Endothelial cell of umbilical vein (primary cell): Measurements from ENCODE around the gene PRR11. TPM values are rescaled to one million over a fixed set of nuclear protein-coding genes. Genes with fewer than 3 reads are reported as not detected.

Experiments used
- BruUV-seq: library from RNA; stranded (reverse); fragments of 400-500 nt; replicated peaks from 2 replicates; lab custom pipeline; 2021; lab: Mats Ljungman, UMichigan
- CTCF ChIA-PET: fragments of 300-600, 350-600 bp; sonication (Branson Sonifier 250); formaldehyde crosslinking; loops from one replicate; lab custom pipeline; 2021; ENCODE audit warnings: antibody characterized with exemption, inconsistent platforms; lab: Charles Lee
- POLR2A ChIA-PET: fragments of 300-600, 350-600 bp; sonication (Branson Sonifier 250); formaldehyde crosslinking; loops from one replicate; lab custom pipeline; 2021; ENCODE audit warnings: antibody characterized with exemption, inconsistent platforms; lab: Charles Lee
- DNase-seq: peaks from one replicate; pipeline ENCODE4 v3.0.0-alpha.2; 2011; ENCODE audit warnings: low read depth, low spot score
- FAIRE-seq: peaks from 2 replicates; lab custom pipeline; 2011; peaks lifted over from hg19 to GRCh38; lab: Jason Lieb, UNC
- H2AFZ ChIP-seq: 2 replicates; pipeline ENCODE4 v1.6.0; 2012; ENCODE audit warnings: low read depth, low read length, control low read depth, inconsistent platforms
- H3K27ac ChIP-seq: 2 replicates; pipeline ENCODE4 v1.5.1; 2011; ENCODE audit warnings: low read depth, mild to moderate bottlenecking, control low read depth, low read length, moderate library complexity; ENCODE audit not compliant: insufficient read depth
- H3K27me3 ChIP-seq, 2 experiments: 2 replicates each; pipeline versions ENCODE4 v1.6.0 to v1.6.1; 2011; ENCODE audit warnings: low read length in 2 of 2, mixed read lengths in 1 of 2; ENCODE audit not compliant: control insufficient read depth in 2 of 2, insufficient read depth in 2 of 2
- H3K36me3 ChIP-seq, 2 experiments: 2 replicates in 1 of 2; 3 replicates in 1 of 2; pipeline ENCODE4 v1.5.1; 2011; ENCODE audit warnings: low read length in 2 of 2, mild to moderate bottlenecking in 1 of 2, moderate library complexity in 1 of 2; ENCODE audit not compliant: control insufficient read depth in 2 of 2, insufficient read depth in 2 of 2; ENCODE audit errors: extremely low read depth in 1 of 2
- H3K4me1 ChIP-seq: 3 replicates; pipeline ENCODE4 v1.5.1; 2011; ENCODE audit warnings: mild to moderate bottlenecking, low read length; ENCODE audit not compliant: control insufficient read depth, insufficient read depth; ENCODE audit errors: extremely low read depth
- H3K4me2 ChIP-seq: 2 replicates; pipeline ENCODE4 v1.6.1; 2011; ENCODE audit warnings: low read length, control low read depth, mixed read lengths; ENCODE audit not compliant: insufficient read depth
- H3K4me3 ChIP-seq, 3 experiments: fragments of 200-600 bp in 1 of 3; sonication (generic), shearing (Covaris generic) in 1 of 3; replicated peaks in 1 of 3; 2 replicates each; pipeline ENCODE4 v1.5.1; 2011 to 2016; ENCODE audit warnings: control low read depth in 3 of 3, low read length in 3 of 3, mild to moderate bottlenecking in 2 of 3, inconsistent platforms in 1 of 3, low read depth in 1 of 3, moderate library complexity in 1 of 3; ENCODE audit not compliant: insufficient read depth in 1 of 3
- H3K79me2 ChIP-seq: 2 replicates; pipeline ENCODE4 v1.6.0; 2012; ENCODE audit warnings: low read length, inconsistent platforms; ENCODE audit not compliant: control insufficient read depth, insufficient read depth
- H3K9ac ChIP-seq: replicated peaks from 2 replicates; pipeline ENCODE3; 2011; ENCODE audit warnings: low read length, control low read depth; ENCODE audit not compliant: insufficient read depth; ENCODE audit errors: extremely low read depth
- H3K9me1 ChIP-seq: replicated peaks from 3 replicates; pipeline ENCODE4 v1.6.0; 2011; ENCODE audit warnings: mild to moderate bottlenecking, low read length; ENCODE audit not compliant: control insufficient read depth, insufficient read depth; ENCODE audit errors: extremely low read depth
- H3K9me3 ChIP-seq: replicated peaks from 2 replicates; pipeline ENCODE4 v1.5.1; 2012; ENCODE audit warnings: low read length, inconsistent platforms; ENCODE audit not compliant: control insufficient read depth, insufficient read depth
- H4K20me1 ChIP-seq: replicated peaks from 2 replicates; pipeline ENCODE3; 2011; ENCODE audit warnings: mild to moderate bottlenecking, low read length; ENCODE audit not compliant: control insufficient read depth, insufficient read depth; ENCODE audit errors: extremely low read depth
- EZH2 ChIP-seq: IDR thresholded peaks from 2 replicates; pipeline ENCODE4 v1.6.1; 2012; ENCODE audit warnings: borderline replicate concordance, low read depth, mild to moderate bottlenecking, moderate library complexity, low read length, inconsistent platforms; ENCODE audit not compliant: severe bottlenecking
- FOS ChIP-seq: IDR thresholded peaks from 2 replicates; pipeline ENCODE4 v1.6.1; 2011; ENCODE audit warnings: mild to moderate bottlenecking, low read length, moderate library complexity, borderline replicate concordance; ENCODE audit not compliant: insufficient read depth
- GATA2 ChIP-seq: IDR thresholded peaks from 2 replicates; pipeline ENCODE4 v1.7.0; 2011; ENCODE audit warnings: low read depth, mild to moderate bottlenecking, moderate library complexity, mixed read lengths, low read length; ENCODE audit not compliant: insufficient read length, insufficient read depth
- JUN ChIP-seq: IDR thresholded peaks from 2 replicates; pipeline ENCODE4 v1.6.1; 2011; ENCODE audit warnings: borderline replicate concordance, low read depth; ENCODE audit not compliant: insufficient read length, insufficient read depth
- MYC ChIP-seq: IDR thresholded peaks from one replicate; pipeline ENCODE4 v1.6.1; 2011; ENCODE audit warnings: mild to moderate bottlenecking, low read depth, low read length
- POLR2A ChIP-seq: IDR thresholded peaks from 2 replicates; pipeline ENCODE4 v1.6.1; 2012; ENCODE audit warnings: low read depth, mild to moderate bottlenecking, control low read depth, low read length
- POLR2AphosphoS5 ChIP-seq: IDR thresholded peaks from 2 replicates; pipeline ENCODE4 v1.6.1; 2012; ENCODE audit warnings: low read depth, mild to moderate bottlenecking, control low read depth, low read length, moderate library complexity; ENCODE audit not compliant: insufficient read depth
- dilution Hi-C: fragments of 300-500 bp; cut with MboI; formaldehyde crosslinking; loops from one replicate; pipeline ENCODE4 v1.15.0; 2019; ENCODE audit warnings: low sequenced_read_pairs; ENCODE audit not compliant: extremely low pct_ligation_motif_present
- intact Hi-C: fragments of 100-400 bp; cut with micrococcal nuclease; formaldehyde crosslinking; loops from one replicate; pipeline ENCODE4 v1.10.0; 2022
- polyA plus RNA-seq, 4 experiments: library from polyadenylated mRNA; depleted of rRNA in 3 of 4; stranded (reverse) in 3 of 4; unstranded in 1 of 4; fragments of >200 nt; gene quantifications; 2 replicates each; pipeline versions ENCODE4 v1.2.1 to v1.2.3, GENCODE V29; 2011 to 2012; ENCODE audit warnings: missing spikeins in 1 of 4
- total RNA-seq: library from RNA; stranded (reverse); gene quantifications from 2 replicates; pipeline ENCODE4 v1.2.3, GENCODE V29; 2021
- TF ChIP-seq, protein P1 (sequence below): IDR thresholded peaks from 2 replicates; pipeline ENCODE4 v1.6.1; 2011; ENCODE audit not compliant: insufficient read depth, insufficient read length
- TF ChIP-seq, protein P2 (sequence below), 2 donors: IDR thresholded peaks; 1 replicate in 1 of 2; 2 replicates in 1 of 2; pipeline ENCODE4 v1.5.1; 2011; ENCODE audit warnings: low read length in 2 of 2, mild to moderate bottlenecking in 2 of 2, moderate library complexity in 2 of 2, control low read depth in 1 of 2, inconsistent platforms in 1 of 2, low read depth in 1 of 2; ENCODE audit not compliant: insufficient read depth in 1 of 2; ENCODE audit errors: extremely low read depth in 1 of 2

Gene PRR11
- total and polyA plus RNA-seq, 2 donors (not counting 3 experiments of a cell fraction or from before 2014, with no cell fraction given) = 28.8 to 86.3 TPM

DNA sequence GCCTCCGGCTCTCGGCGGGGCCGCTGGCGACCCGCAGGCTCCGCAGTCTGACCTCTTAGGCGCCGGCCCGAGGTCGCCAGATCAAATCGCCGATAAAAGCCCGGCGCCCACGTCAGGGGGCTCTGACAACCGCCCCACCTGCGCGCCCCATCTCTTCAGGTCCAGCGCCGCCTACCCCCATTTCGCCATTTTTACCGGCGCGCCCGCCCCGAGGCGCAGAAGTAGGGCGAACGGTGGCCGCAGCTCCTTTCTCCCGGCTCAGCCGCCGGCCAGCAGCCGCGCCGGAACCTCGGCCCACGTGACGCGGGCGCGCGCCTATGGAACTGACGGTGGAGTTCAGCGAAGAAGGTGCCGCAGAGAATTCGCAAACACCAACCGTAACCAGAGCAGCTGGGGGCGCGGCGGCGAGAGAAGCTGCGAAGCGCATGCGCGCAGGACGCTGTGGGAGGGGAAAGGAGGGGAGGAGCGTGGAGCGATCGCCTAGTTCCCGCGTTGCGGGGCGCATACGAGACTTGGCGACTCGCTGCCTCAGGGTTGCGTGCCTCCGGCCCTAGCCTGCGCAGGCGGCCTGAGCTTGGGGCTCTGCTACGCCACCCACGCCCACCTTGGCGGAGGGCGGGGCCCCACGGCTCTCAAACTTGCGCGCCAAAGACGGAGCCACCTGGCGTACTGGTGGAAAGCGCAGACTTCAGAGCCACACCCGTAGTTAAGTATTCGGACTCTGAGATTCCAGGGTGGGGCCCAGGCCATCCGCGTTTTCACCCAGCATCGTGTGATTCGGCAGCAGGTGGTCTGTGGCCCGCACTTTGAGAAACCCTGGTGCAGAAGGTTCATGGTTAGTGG lies 48.9 kb upstream of the PRR11 start, which contains the start of gene TRIM37:
TRIM37 (minus strand) TSS at position 418 of the 843 bp plus-strand sequence. CDS start 419 bp downstream, outside the sequence.
- Histone ChIP-seq H3K27me3 (no peaks in the 10 kb centered on the region), H4K20me1 (no peaks in the 10 kb centered on the region), H3K9me3 (no peaks in the 10 kb centered on the region), H3K4me2 (peak within 1 kb of the TSS; percentile 82), H3K9ac (peak within 1 kb of the TSS; percentile 82), H3K4me1 (peaks cover 18% of the 10 kb centered on the region), H3K27ac (peak within 1 kb of the TSS; percentile 63), H3K4me3 (peak within 1 kb of the TSS; percentile 29 to 91 (median 77)), H3K79me2 (peaks cover 33% of the 10 kb centered on the region), H3K9me1 (no peaks in the 10 kb centered on the region), H3K36me3 (peaks cover 0 to 3% of the 10 kb centered on the region in 2 experiments), H2AFZ (peak within 1 kb of the TSS; percentile 39)
- no TSS peak for BruUV-seq
- CTCF ChIA-PET = interaction anchor here (0.7 to 1.1 kb wide), 3 partner anchors 12 to 47 kb away, joined by 3 to 5 read pairs (median 3); no protein-coding TSS in a partner anchor
- intact Hi-C loops (loop anchor here (1.0 to 2.0 kb wide), 4 partner anchors 13 to 588 kb away; partner anchors contain the start of genes PRR11 and SKA2), dilution Hi-C loops (no loop called here)
- POLR2A ChIA-PET = interaction anchor here (0.5 to 1.4 kb wide), 4 partner anchors 12 to 476 kb away, joined by 3 to 6 read pairs (median 5); partner anchors contain the start of genes PRR11 and SKA2
- peak; percentile 100 for DNase-seq
- FAIRE-seq = peak; percentile 98
- TF ChIP-seq POLR2A (peak; percentile 72), MYC (no peak), FOS (peak; percentile 15), POLR2AphosphoS5 (peak; percentile 88), JUN (no peak), GATA2 (peak; percentile 30), EZH2 (no peak)
- TF ChIP-seq, protein P1, sequence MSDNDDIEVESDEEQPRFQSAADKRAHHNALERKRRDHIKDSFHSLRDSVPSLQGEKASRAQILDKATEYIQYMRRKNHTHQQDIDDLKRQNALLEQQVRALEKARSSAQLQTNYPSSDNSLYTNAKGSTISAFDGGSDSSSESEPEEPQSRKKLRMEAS = peak; percentile 94
- TF ChIP-seq, protein P2, sequence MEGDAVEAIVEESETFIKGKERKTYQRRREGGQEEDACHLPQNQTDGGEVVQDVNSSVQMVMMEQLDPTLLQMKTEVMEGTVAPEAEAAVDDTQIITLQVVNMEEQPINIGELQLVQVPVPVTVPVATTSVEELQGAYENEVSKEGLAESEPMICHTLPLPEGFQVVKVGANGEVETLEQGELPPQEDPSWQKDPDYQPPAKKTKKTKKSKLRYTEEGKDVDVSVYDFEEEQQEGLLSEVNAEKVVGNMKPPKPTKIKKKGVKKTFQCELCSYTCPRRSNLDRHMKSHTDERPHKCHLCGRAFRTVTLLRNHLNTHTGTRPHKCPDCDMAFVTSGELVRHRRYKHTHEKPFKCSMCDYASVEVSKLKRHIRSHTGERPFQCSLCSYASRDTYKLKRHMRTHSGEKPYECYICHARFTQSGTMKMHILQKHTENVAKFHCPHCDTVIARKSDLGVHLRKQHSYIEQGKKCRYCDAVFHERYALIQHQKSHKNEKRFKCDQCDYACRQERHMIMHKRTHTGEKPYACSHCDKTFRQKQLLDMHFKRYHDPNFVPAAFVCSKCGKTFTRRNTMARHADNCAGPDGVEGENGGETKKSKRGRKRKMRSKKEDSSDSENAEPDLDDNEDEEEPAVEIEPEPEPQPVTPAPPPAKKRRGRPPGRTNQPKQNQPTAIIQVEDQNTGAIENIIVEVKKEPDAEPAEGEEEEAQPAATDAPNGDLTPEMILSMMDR (IDR thresholded peaks at IDR 0.05; ENCODE audit: extremely low read depth in 1 of 2, insufficient read depth in 1 of 2, low read depth in 1 of 2, low read length in 2 of 2) = no peak
